GM20000 (cell line): ENCODE results near the gene SNX25.

Experiments
- DNase-seq: peaks from one replicate; pipeline ENCODE4 v3.0.0; 2012; ENCODE audit warnings: low spot score
- TF ChIP-seq, protein P1 (sequence below): IDR thresholded peaks from 2 replicates; pipeline ENCODE4 v1.5.1; 2012; ENCODE audit warnings: mild to moderate bottlenecking, control low read depth; ENCODE audit errors: extremely low read depth, missing control alignments

SNX25 gene

DNA sequence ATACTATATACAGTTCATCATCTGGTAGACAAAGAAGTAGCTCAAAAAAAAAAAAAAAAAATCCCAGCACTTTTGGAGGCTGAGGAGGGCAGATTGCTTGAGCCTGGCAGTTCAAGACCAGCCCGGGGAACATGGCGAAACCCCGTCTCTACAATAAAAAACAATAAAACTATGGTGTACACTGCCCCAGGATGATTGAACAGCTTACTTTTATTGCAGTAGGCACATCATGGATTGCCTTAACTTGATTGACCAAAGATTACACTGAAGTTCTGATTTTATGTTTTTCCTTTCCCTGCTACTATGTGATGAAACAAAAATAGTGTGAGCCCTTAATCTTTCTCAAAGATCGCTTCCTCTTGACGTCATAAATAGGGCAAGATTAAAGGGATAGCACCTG, 60.6 kb downstream of the SNX25 start:
- no peak for DNase-seq
- TF ChIP-seq, protein P1, sequence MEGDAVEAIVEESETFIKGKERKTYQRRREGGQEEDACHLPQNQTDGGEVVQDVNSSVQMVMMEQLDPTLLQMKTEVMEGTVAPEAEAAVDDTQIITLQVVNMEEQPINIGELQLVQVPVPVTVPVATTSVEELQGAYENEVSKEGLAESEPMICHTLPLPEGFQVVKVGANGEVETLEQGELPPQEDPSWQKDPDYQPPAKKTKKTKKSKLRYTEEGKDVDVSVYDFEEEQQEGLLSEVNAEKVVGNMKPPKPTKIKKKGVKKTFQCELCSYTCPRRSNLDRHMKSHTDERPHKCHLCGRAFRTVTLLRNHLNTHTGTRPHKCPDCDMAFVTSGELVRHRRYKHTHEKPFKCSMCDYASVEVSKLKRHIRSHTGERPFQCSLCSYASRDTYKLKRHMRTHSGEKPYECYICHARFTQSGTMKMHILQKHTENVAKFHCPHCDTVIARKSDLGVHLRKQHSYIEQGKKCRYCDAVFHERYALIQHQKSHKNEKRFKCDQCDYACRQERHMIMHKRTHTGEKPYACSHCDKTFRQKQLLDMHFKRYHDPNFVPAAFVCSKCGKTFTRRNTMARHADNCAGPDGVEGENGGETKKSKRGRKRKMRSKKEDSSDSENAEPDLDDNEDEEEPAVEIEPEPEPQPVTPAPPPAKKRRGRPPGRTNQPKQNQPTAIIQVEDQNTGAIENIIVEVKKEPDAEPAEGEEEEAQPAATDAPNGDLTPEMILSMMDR, result no peak

DNA sequence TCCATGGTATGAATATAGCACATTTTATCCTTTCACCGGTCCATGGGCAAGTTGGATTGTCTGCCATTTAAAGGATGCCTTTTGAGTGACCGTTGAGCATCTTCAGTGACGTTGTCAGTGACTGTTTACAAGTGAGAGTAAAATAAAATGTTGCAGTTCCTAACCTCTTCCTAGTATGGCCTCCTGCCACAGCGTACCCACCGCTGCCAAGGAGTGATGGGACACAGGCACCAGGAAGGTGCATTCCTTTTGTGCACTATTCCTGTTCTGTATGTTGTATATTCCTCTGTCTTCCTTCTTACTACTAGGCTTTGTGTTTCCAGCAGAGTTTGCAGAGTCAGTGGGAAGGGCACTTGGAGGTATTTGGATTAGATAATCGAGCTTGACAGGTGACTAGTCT, 61.5 kb downstream of the SNX25 start:
- TF ChIP-seq, protein P1, result no peak
- DNase-seq, result no peak

DNA sequence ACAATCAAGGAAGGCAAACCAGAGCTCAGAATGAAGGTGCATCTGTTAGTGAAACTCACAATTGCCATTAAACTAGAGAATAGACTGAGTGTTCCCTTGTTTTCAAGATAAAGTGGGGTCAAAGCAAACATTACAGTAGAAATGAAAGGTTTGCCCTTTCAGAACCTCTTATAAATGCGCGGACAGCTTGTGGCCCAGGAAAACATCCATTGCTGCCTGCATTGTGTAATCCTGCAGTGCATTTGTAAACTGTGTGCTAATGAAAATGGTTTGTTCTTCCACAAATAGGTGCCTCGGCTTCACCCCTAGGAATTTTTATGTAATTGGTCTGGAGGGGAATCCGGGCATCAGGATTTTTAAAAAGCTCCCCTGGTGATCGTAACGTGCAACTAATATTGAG, 62.8 kb downstream of the SNX25 start:
- TF ChIP-seq, protein P1, result no peak
- DNase-seq, result no peak

DNA sequence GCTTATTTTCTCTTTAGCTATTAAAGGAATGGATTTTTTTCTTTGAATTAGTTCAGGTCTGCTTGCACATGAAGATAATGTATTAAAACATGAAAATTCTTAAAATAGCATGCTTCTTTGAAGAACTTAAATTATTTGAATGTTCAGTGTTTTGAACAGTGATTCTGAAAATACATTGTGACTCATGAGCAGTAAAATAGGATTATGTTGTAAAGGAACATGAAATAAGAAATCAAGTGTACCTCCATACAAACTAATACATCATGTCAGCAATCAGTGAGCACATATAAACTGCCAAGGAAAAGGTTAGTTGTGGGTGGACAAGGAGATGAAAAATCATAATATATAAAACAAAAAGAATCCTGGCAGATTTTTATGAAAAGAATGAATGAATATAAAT, 66.1 kb downstream of the SNX25 start:
- TF ChIP-seq, protein P1, result no peak

DNA sequence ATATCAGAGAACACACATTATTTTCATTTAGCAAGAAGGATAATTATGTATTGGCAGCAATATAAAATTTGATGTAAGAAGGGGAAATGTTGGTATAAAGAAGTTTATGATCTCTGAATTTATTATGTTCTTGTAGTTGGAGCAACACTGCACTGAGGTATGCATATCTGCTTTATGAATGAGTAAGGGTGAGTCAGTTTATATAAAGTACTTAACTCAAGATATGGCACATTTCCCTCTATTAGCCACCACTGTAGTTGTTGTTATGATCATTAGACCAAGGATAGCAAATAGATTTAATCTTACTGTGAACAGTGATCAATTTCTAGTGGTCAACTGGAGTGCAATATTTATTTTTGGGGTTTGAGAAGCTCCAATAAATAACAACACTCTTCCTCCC, 66.6 kb downstream of the SNX25 start:
- no peak for DNase-seq
- TF ChIP-seq, protein P1, result no peak

More for the DNA sequence above, 66.1 kb downstream of the SNX25 start:
- no peak for DNase-seq

DNA sequence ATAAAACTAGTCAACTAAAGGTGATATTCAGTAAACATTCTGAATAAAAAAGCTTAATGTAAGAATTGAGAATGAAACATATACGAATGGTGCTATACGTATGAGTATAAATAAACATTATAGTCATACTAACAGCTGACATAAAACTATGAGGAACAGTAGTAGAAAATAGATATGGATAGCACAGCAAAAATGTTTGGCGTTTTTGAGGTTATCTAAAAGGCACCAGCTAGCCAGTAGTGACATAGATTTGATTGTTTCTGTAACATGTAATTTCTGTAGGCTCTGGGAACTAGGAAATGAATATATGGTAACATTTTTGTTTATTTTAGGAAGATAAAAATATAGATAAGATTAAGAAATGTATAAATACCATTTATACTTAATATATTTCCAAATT, 69.3 kb downstream of the SNX25 start:
- TF ChIP-seq, protein P1, result no peak
- no peak for DNase-seq

DNA sequence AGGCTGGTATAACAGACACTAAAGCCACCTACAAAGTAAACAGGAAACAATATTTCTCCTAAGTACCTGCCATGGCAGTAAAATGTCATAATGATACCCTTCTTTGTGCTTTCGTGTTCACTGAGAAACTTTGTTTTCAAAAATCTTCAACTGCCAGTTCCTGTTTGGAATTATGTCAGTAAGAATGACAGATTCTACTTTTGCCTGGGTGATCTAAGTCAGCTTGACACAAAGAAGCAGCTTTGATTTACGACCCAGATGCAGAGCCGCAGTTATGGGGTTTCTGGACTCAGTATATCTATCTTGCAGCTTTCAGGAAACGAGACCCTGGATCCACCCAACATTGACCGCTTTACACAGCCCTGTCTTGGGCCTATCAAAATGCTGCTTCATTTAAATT, 71.2 kb downstream of the SNX25 start:
- DNase-seq, result no peak
- TF ChIP-seq, protein P1, result no peak
